HG03521 (cell line): ENCODE measurements around the gene PSMB3.
A peak's percentile ranks its signal among the peaks of the same experiment; 100 is the strongest.

Source experiments
- ATAC-seq: cut with Tn5 transposase; IDR thresholded peaks from one replicate; pipeline ENCODE4 v1.9.1; 2021; ENCODE audit warnings: mild to moderate bottlenecking, moderate library complexity; ENCODE audit not compliant: unreplicated experiment

PSMB3 gene

GRCh38 chr17:38752308-38753070 is at the start of gene PSMB3:
Gene PSMB3, plus strand, starts transcription at chr17:38752741. Its CDS starts 86 bp downstream, at chr17:38752827.
- ATAC-seq = peak; percentile 83

- no peak for ATAC-seq
Measured at GRCh38 chr17:38702916-38703741, 49.4 kb upstream of the PSMB3 start.

- no peak for ATAC-seq
Measured at GRCh38 chr17:38703742-38704605, 48.6 kb upstream of the PSMB3 start.

GRCh38 chr17:38704606-38705522 is 47.7 kb upstream of the PSMB3 start, which contains the start of gene MLLT6:
Gene MLLT6, plus strand, starts transcription at chr17:38705273. Its CDS starts 360 bp downstream, at chr17:38705633.
- ATAC-seq = no peak

GRCh38 chr17:38705523-38705802 is 47.1 kb upstream of the PSMB3 start:
- ATAC-seq = no peak

GRCh38 chr17:38705803-38706504 is 46.6 kb upstream of the PSMB3 start:
- no peak for ATAC-seq

- ATAC-seq = no peak
Measured at GRCh38 chr17:38706505-38707216, 45.9 kb upstream of the PSMB3 start.

GRCh38 chr17:38707678-38708351 is 44.7 kb upstream of the PSMB3 start:
- no peak for ATAC-seq

GRCh38 chr17:38709104-38709820 is 43.3 kb upstream of the PSMB3 start:
- no peak for ATAC-seq

GRCh38 chr17:38709864-38710603 is 42.5 kb upstream of the PSMB3 start:
- no peak for ATAC-seq

- no peak for ATAC-seq
Measured at GRCh38 chr17:38710604-38710962, 42.0 kb upstream of the PSMB3 start.

- ATAC-seq = no peak
Measured at GRCh38 chr17:38710985-38711384, 41.6 kb upstream of the PSMB3 start.

GRCh38 chr17:38711792-38712571 is 40.6 kb upstream of the PSMB3 start:
- ATAC-seq = no peak

- ATAC-seq = no peak
Measured at GRCh38 chr17:38712593-38712992, 39.9 kb upstream of the PSMB3 start.

GRCh38 chr17:38713456-38714075 is 39.0 kb upstream of the PSMB3 start:
- ATAC-seq = no peak
